Right ventricle myocardium inferior (tissue), 1 donor: ENCODE results near the gene THY1. TPM values are rescaled to one million over a fixed set of nuclear protein-coding genes. Genes with fewer than 3 reads are reported as not detected.

ENCODE experiments used
- total RNA-seq: library from RNA; stranded (reverse); fragmentation: NEBNext Ultra II Directional; extraction: Animal tissue kit (Norgen Biotek cat#: 25700); gene quantifications from one replicate; pipeline ENCODE4 v1.2.1, GENCODE V29; 2021
- donor health status: DM: no; HTN: yes; CAD: no; lungs with severe emphysema.

Gene THY1
- total RNA-seq, 1 donor from 2014 or later = 1.8 TPM

Other genes starting within 250 kb of the THY1 start
- gene NHERF4, start 237.7 kb downstream of the THY1 start, total RNA-seq = not detected
- 7.1 TPM for gene CBL, start 216.8 kb downstream of the THY1 start, total RNA-seq
- gene MCAM, start 106.0 kb downstream of the THY1 start, total RNA-seq = 68.7 TPM
- 13.1 TPM for gene RNF26, start 88.6 kb downstream of the THY1 start, total RNA-seq
- gene C1QTNF5, start 82.3 kb downstream of the THY1 start, total RNA-seq = 17.5 TPM
- gene MFRP, start 76.5 kb downstream of the THY1 start, total RNA-seq = not detected
- gene USP2, start 41.5 kb downstream of the THY1 start, total RNA-seq = 140 TPM